Mesendoderm (in vitro differentiated cells): Measurements from ENCODE around the gene ABI1.

Experiments
- DNase-seq: peaks from one replicate; pipeline ENCODE4 v3.0.0; 2013
- H2AK5ac ChIP-seq: 2 replicates; pipeline ENCODE4 v1.6.1; 2013; ENCODE audit warnings: low read length, inconsistent platforms
- H2BK120ac ChIP-seq: 2 replicates; pipeline ENCODE4 v1.6.1; 2013; ENCODE audit warnings: low read depth, mild to moderate bottlenecking, low read length, moderate library complexity, mixed read lengths
- H2BK15ac ChIP-seq: replicated peaks from 2 replicates; pipeline ENCODE4 v1.6.1; 2013; ENCODE audit warnings: low read depth, mild to moderate bottlenecking, moderate library complexity
- H2BK5ac ChIP-seq: 2 replicates; pipeline ENCODE4 v1.6.1; 2013; ENCODE audit warnings: low read length, inconsistent platforms
- H3K18ac ChIP-seq: 2 replicates; pipeline ENCODE4 v1.6.1; 2013; ENCODE audit warnings: mild to moderate bottlenecking, low read length, mixed read lengths
- H3K23ac ChIP-seq: one replicate; pipeline ENCODE4 v1.6.1; 2013; ENCODE audit warnings: low read length
- H3K27ac ChIP-seq: 2 replicates; pipeline ENCODE4 v1.5.1; 2013; ENCODE audit warnings: low read depth, mild to moderate bottlenecking, inconsistent platforms, low read length, moderate library complexity
- H3K27me3 ChIP-seq: 2 replicates; pipeline ENCODE4 v1.6.1; 2013; ENCODE audit warnings: low read length, control low read depth, mild to moderate bottlenecking, inconsistent platforms; ENCODE audit not compliant: insufficient read depth, poor library complexity
- H3K36me3 ChIP-seq: 2 replicates; pipeline ENCODE4 v1.6.1; 2013; ENCODE audit warnings: low read length, inconsistent platforms; ENCODE audit not compliant: control insufficient read depth, insufficient read depth
- H3K4ac ChIP-seq: one replicate; pipeline ENCODE4 v1.6.1; 2013; ENCODE audit warnings: low read depth, mild to moderate bottlenecking, low read length, moderate library complexity
- H3K4me1 ChIP-seq: 2 replicates; pipeline ENCODE4 v1.6.1; 2013; ENCODE audit warnings: low read depth, low read length, inconsistent platforms; ENCODE audit not compliant: control insufficient read depth
- H3K4me2 ChIP-seq: 2 replicates; pipeline ENCODE4 v1.6.1; 2013; ENCODE audit warnings: low read length
- H3K4me3 ChIP-seq: 2 replicates; pipeline ENCODE4 v1.5.1; 2013; ENCODE audit warnings: mild to moderate bottlenecking, low read length
- H3K56ac ChIP-seq: one replicate; pipeline ENCODE4 v1.6.1; 2013; ENCODE audit warnings: low read length
- H3K79me1 ChIP-seq: 2 replicates; pipeline ENCODE4 v1.6.1; 2013; ENCODE audit warnings: low read length, inconsistent platforms
- H3K79me2 ChIP-seq: 2 replicates; pipeline ENCODE4 v1.6.1; 2013; ENCODE audit warnings: mild to moderate bottlenecking, low read length; ENCODE audit not compliant: control insufficient read depth, insufficient read depth
- H3K9ac ChIP-seq: 2 replicates; pipeline ENCODE4 v1.6.1; 2013; ENCODE audit warnings: low read length, inconsistent platforms
- H4K5ac ChIP-seq: one replicate; pipeline ENCODE4 v1.6.1; 2013; ENCODE audit warnings: low read length
- H4K8ac ChIP-seq: one replicate; pipeline ENCODE4 v1.6.1; 2013; ENCODE audit warnings: low read depth, mild to moderate bottlenecking, control low read depth, low read length, moderate library complexity
- WGBS: extraction: QIAGEN DNeasy Blood & Tissue Kit; methylation state at CpG from one replicate; pipeline ENCODE4 v1.1.7; 2013; ENCODE audit warnings: low lambda C conversion rate, missing lambda C conversion rate; ENCODE audit not compliant: insufficient coverage; ENCODE audit errors: extremely low coverage; 5-methylcytosine and 5-hydroxymethylcytosine counted together

The ABI1 gene

DNA sequence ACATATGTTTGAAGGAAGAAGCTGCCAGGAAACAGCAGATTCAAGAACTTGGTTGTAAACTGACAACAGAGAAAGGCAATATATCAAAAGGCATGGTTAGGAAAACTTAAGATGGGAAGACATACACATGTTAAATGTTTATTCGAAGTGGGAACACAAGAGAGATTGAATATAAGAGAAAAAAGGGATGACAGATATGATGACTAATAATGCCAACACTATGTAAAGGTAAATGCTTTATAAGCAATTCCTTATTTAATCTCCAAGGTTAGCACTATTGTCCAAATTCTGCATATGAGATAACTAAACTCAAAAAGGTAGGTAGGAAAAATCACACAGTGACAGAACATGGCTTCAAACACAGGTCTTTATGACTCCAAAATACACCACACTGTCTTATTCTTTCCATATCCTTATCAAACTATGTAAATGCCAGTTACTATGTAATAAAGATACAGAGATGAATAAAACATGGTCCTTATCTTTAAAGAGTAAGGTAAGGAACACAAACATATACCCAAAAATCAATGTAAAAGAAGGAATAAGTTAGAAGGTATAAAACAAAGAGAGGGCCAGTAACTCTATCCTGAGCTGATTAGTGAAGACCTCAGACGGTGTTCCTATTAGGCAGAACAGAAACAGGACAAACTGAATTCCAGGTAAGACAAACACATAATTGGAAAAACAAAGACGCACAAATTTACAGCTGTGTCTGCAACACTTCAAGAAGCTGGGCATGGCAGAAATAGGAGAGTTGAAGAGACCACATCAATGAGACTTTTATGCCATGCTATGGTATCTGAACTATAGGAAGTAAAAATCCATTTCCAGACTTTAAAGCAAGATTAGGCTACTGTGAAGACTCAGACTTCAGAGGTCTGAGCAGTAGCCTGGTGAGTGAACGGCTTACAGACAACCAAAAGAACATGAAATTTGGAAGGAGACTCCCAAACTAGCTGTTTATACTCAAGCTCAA, 56.1 kb downstream of the ABI1 start:
- H3K4ac ChIP-seq, result no peak overlapping the region
- no peaks in the 10 kb centered on the region for H3K36me3 ChIP-seq
- no peak overlapping the region for H3K4me2 ChIP-seq
- no peaks in the 10 kb centered on the region for H3K27me3 ChIP-seq
- no peak overlapping the region for H3K23ac ChIP-seq
- H3K79me2 ChIP-seq, result peaks cover 14% of the 10 kb centered on the region
- DNase-seq, result no peak
- WGBS, result no CpG with 5 or more reads among the region's 4 CpGs
- H3K79me1 ChIP-seq, result peaks cover 6% of the 10 kb centered on the region
- no peak overlapping the region for H3K9ac ChIP-seq
- H3K56ac ChIP-seq, result no peak overlapping the region
- H4K8ac ChIP-seq, result no peak overlapping the region
- no peak overlapping the region for H2BK120ac ChIP-seq
- no peak overlapping the region for H3K18ac ChIP-seq
- no peak overlapping the region for H3K27ac ChIP-seq
- no peak overlapping the region for H3K4me3 ChIP-seq
- peaks cover 13% of the 10 kb centered on the region for H3K4me1 ChIP-seq
- no peak overlapping the region for H2AK5ac ChIP-seq
- no peak overlapping the region for H4K5ac ChIP-seq
- H2BK15ac ChIP-seq, result no peak overlapping the region
- no peak overlapping the region for H2BK5ac ChIP-seq

DNA sequence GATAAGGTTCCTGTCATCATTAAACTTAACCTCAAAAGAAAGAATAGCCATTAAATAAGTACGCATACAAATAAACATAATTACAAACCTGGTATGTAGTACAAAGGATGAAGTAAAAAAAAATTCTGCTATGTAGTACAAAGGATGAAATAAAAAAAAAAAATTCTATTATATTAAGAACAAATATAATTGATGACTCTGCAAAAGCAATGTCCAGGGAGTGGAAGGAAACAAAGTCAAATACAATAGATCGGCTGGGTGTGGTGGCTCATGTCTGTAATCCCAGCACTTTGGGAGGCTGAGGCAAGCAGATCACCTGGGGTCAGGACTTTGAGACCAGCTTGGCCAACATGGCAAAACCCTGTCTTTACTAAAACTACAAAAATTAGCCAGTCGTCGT, 56.9 kb downstream of the ABI1 start:
- no peak for DNase-seq
- H2AK5ac ChIP-seq, result no peak overlapping the region
- peaks cover 13% of the 10 kb centered on the region for H3K4me1 ChIP-seq
- H3K79me2 ChIP-seq, result peaks cover 14% of the 10 kb centered on the region
- H4K8ac ChIP-seq, result no peak overlapping the region
- H3K27ac ChIP-seq, result no peak overlapping the region
- no peak overlapping the region for H3K18ac ChIP-seq
- no peaks in the 10 kb centered on the region for H3K36me3 ChIP-seq
- no peak overlapping the region for H2BK5ac ChIP-seq
- H3K79me1 ChIP-seq, result peaks cover 4% of the 10 kb centered on the region
- no peak overlapping the region for H3K4me3 ChIP-seq
- H4K5ac ChIP-seq, result no peak overlapping the region
- no peak overlapping the region for H2BK15ac ChIP-seq
- no peak overlapping the region for H2BK120ac ChIP-seq
- no peaks in the 10 kb centered on the region for H3K27me3 ChIP-seq
- no CpG with 5 or more reads among the region's 4 CpGs for WGBS
- H3K9ac ChIP-seq, result no peak overlapping the region
- no peak overlapping the region for H3K4me2 ChIP-seq
- H3K23ac ChIP-seq, result no peak overlapping the region
- H3K56ac ChIP-seq, result peak overlapping the region; percentile 5
- H3K4ac ChIP-seq, result no peak overlapping the region

- H3K4me3 ChIP-seq, result no peak overlapping the region
These were observed 58.2 kb downstream of the ABI1 start for GRCh38 chr10:26802527-26802926.

DNA sequence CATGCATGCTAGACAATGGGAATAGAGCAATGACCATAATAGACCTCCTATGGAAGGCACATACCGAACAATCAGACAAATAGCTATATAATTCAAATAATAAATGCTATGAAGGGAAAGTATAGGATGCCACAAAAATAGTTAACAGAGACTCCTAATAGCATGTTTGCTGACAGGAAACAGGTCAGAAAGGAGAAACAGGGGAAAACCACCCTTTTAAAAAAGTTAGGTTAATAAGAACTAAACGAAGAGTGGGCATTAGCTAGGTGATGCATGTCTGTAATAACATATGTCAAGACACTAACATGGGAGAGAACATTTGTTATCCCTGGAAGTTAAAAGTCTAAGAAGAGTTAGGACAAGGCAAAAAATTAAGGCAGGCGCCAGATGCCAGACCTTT, 58.9 kb downstream of the ABI1 start:
- no CpG with 5 or more reads among the region's 3 CpGs for WGBS
- no peaks in the 10 kb centered on the region for H3K27me3 ChIP-seq
- H2BK5ac ChIP-seq, result no peak overlapping the region

More at GRCh38 chr10:26802527-26802926, 58.2 kb downstream of the ABI1 start:
- DNase-seq, result peak; percentile 76
- no peak overlapping the region for H4K5ac ChIP-seq
- no peak overlapping the region for H3K18ac ChIP-seq
- peak overlapping the region; percentile 44 for H3K27ac ChIP-seq
- no peak overlapping the region for H3K9ac ChIP-seq
- peaks cover 9% of the 10 kb centered on the region for H3K79me1 ChIP-seq
- peaks cover 13% of the 10 kb centered on the region for H3K4me1 ChIP-seq
- WGBS, result no CpG with 5 or more reads among the region's 3 CpGs
- H3K36me3 ChIP-seq, result no peaks in the 10 kb centered on the region
- peaks cover 21% of the 10 kb centered on the region for H3K79me2 ChIP-seq
- no peak overlapping the region for H3K4me2 ChIP-seq
- H2AK5ac ChIP-seq, result peak overlapping the region; percentile 43
- no peak overlapping the region for H3K4ac ChIP-seq
- peak overlapping the region; percentile 39 for H2BK5ac ChIP-seq
- H3K56ac ChIP-seq, result peak overlapping the region; percentile 65
- peak overlapping the region; percentile 57 for H2BK15ac ChIP-seq
- no peaks in the 10 kb centered on the region for H3K27me3 ChIP-seq
- no peak overlapping the region for H2BK120ac ChIP-seq
- no peak overlapping the region for H4K8ac ChIP-seq
- no peak overlapping the region for H3K23ac ChIP-seq

GRCh38 chr10:26801274-26801673, 59.5 kb downstream of the ABI1 start:
- Histone ChIP-seq H3K27me3 (no peaks in the 10 kb centered on the region), H3K79me2 (peaks cover 24% of the 10 kb centered on the region), H3K4ac (no peak overlapping the region), H4K5ac (no peak overlapping the region), H3K4me3 (no peak overlapping the region), H2AK5ac (no peak overlapping the region), H3K27ac (no peak overlapping the region), H2BK15ac (no peak overlapping the region), H4K8ac (no peak overlapping the region), H3K18ac (no peak overlapping the region), H3K4me1 (peaks cover 13% of the 10 kb centered on the region), H3K4me2 (no peak overlapping the region), H2BK5ac (no peak overlapping the region), H3K9ac (no peak overlapping the region), H3K23ac (no peak overlapping the region), H3K79me1 (peaks cover 11% of the 10 kb centered on the region), H3K56ac (no peak overlapping the region), H3K36me3 (no peaks in the 10 kb centered on the region), H2BK120ac (no peak overlapping the region)
- no peak for DNase-seq
- no CpG with 5 or more reads among the region's 8 CpGs for WGBS

More for the DNA sequence above, 58.9 kb downstream of the ABI1 start:
- H3K23ac ChIP-seq, result no peak overlapping the region
- H3K79me2 ChIP-seq, result peaks cover 22% of the 10 kb centered on the region
- no peak overlapping the region for H3K27ac ChIP-seq
- H4K5ac ChIP-seq, result no peak overlapping the region
- no peak overlapping the region for H3K4me3 ChIP-seq
- no peak overlapping the region for H2AK5ac ChIP-seq
- H3K18ac ChIP-seq, result no peak overlapping the region
- no peak overlapping the region for H2BK120ac ChIP-seq
- no peaks in the 10 kb centered on the region for H3K36me3 ChIP-seq
- no peak overlapping the region for H3K9ac ChIP-seq
- H4K8ac ChIP-seq, result no peak overlapping the region
- no peak overlapping the region for H3K56ac ChIP-seq
- H3K79me1 ChIP-seq, result peaks cover 9% of the 10 kb centered on the region
- no peak overlapping the region for H3K4ac ChIP-seq
- H3K4me1 ChIP-seq, result peaks cover 13% of the 10 kb centered on the region
- H3K4me2 ChIP-seq, result no peak overlapping the region
- no peak overlapping the region for H2BK15ac ChIP-seq
- no peak for DNase-seq
